Stimulated activated naive CD8-positive, alpha-beta T cell treated with anti-CD3 and anti-CD28 coated beads, Interleukin-15, Interleukin-2, amounts not matched to agents 100 ng/mL and 50 ng/mL, for 24 hours (primary cell): Measurements from ENCODE around the gene CLP1.
"Not testable (repeated sequence)": the region's sequence is repeated elsewhere in the genome, so short reads cannot be mapped to it uniquely, and the experiment has no call there.

Experiments used
- H3K27ac Mint-ChIP-seq: one replicate; pipeline ENCODE4 v1.8.0; 2021; ENCODE audit warnings: mild to moderate bottlenecking, mixed read lengths
- H3K27me3 Mint-ChIP-seq: one replicate; pipeline ENCODE4 v1.8.0; 2021; ENCODE audit warnings: mixed read lengths
- H3K36me3 Mint-ChIP-seq: one replicate; pipeline ENCODE4 v1.8.0; 2021; ENCODE audit warnings: low read depth, mixed read lengths
- H3K4me1 Mint-ChIP-seq: one replicate; pipeline ENCODE4 v1.8.0; 2021; ENCODE audit warnings: low read depth, mixed read lengths
- H3K4me3 Mint-ChIP-seq: one replicate; pipeline ENCODE4 v1.8.0; 2021; ENCODE audit warnings: mild to moderate bottlenecking, mixed read lengths
- H3K9me3 Mint-ChIP-seq: one replicate; pipeline ENCODE4 v1.8.0; 2021; ENCODE audit warnings: mixed read lengths

Gene CLP1

DNA sequence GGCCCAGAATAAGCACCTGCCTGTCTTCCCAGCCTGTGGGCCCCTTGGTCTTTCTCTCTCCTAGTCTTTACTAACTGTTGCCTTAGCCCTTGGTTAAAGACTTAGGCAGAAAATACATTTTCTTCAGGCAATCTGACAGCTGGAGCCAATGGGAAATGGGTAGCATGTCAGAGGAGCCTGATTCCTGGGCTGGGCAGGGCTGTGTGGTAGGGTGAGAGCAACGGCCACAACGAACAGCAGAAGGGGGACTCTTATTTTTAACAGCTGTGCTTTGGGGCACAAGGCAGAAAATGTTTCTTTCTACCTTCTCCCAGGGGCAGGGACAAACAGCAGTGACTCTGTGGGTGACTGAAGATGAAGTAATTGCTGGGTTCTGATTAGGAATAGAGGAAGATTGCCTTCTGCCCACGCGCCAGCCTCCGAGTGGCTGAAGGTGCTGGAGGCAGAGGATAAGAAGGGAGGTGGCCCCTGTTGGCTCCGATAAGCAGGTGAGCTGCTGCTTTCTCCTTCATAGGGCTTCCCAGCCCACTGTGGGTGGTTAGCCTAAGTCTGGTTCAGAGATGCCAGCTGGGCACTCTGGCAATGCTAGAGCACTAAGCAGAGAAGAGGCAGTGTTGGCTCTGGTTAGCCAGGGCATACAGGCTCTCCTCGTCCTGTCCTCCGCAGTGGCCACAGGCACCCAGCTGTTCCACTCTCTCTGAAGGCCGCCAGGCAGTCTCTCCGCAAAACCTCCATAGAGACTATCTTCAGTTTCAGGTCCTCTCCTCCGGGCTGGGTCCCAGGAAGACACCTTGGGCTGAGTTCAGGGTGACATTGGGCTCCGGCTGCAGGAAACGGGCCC lies 9.4 kb upstream of the CLP1 start:
- no peaks in the 10 kb centered on the region for H3K9me3 Mint-ChIP-seq
- peaks cover 61% of the 10 kb centered on the region for H3K4me1 Mint-ChIP-seq
- H3K36me3 Mint-ChIP-seq, result no peaks in the 10 kb centered on the region
- peak overlapping the region; percentile 74 for H3K4me3 Mint-ChIP-seq
- peaks cover 46% of the 10 kb centered on the region for H3K27me3 Mint-ChIP-seq
- H3K27ac Mint-ChIP-seq, result no peak overlapping the region

DNA sequence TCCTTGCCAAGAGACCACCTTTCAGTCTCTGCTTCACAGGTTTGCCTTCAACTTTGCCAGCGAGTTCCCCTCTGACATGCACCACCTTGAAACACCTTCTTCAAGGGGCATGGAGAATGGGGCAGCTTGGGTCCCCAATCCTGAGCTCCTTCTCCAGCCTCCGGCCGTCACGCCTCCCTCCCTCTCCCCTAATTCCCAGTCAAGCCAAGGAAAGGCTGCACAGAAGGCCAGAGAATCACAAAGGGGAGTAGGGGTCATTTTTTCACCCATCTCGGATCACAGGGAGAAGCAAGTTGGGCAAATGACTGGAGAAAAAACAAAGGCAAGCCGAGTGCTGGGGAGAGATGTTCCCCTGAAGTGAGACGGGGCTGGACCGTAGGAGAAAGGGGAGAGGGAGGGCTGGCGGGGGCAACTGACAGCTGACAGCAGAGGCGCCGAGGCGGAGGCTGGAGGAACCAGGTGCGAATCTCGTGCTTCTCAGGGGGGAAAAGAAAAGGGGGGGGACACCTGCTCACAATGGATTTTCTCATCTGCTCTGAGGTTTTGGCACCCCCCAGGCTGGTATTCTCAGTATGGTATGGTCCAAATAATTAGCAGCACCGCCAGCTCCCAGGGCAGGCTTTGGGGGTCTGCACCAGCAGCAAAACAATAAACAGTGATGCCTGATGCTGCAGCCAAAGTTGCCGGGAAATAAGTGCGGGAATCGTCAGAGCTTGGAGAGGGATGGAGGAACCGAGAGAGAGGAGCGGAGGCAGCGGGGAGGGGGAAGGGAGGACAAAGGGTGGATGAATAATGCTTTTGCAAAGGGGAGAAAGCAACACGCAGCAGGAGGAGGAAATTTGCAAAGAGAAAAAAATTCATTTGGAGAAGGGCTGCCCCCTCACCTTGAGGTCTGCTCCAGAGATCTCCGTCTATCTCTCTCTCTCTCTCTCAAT lies 8.5 kb upstream of the CLP1 start:
- Mint-ChIP-seq H3K4me1 (peaks cover 63% of the 10 kb centered on the region), H3K9me3 (no peaks in the 10 kb centered on the region), H3K36me3 (no peaks in the 10 kb centered on the region), H3K27ac (peak overlapping the region; percentile 55), H3K27me3 (peaks cover 46% of the 10 kb centered on the region), H3K4me3 (peak overlapping the region; percentile 74)

DNA sequence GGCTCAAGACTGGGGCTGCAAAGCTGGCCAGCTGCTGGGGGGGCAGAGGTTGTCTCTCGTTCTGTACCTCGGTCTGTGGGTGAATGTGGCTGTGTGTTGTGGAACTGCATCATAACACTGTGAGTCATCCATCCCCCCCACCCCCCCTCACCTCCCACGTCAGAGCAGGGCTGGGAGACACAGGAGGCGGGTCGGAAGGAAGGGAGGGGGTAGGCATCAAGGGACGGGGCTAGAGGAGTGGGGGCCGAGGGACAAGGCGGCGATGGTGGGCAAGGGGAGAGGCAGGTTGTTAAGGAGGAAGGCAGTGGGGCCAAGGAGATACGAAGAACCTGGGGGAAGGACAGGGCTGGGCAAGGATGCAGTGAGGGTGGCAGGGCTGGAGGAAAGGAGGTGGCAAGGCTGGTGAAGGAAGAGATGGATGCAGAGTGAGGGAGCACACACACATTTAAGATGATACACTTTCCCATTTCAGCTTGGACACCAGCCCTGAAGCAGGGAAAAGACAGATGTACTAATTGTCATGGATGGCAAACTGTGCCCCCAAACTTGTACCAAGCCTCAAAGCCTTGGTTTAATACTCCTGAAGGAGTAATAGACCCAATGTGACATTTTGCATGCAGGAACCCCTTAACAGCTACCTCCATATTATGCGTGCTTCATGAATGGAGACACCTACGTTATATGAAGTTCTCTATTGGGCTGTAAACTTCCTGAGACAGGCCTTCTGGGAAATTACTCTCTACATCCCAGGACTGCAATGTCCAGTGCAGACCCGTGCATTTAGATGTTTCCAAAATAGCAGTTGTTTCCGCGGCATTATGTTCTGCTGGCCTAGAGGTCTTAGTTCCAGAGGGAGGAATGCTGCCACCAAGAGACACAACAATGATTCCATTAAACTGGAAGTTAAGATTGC lies 7.5 kb upstream of the CLP1 start, which contains the start of gene YPEL4:
TSS of gene YPEL4 (minus strand) at position 87 of the 913 bp plus-strand sequence. CDS start 2,805 bp downstream, outside the sequence.
- H3K36me3 Mint-ChIP-seq, result no peaks in the 10 kb centered on the region
- H3K27me3 Mint-ChIP-seq, result peaks cover 38% of the 10 kb centered on the region
- peak within 1 kb of the TSS; percentile 80 for H3K27ac Mint-ChIP-seq
- H3K4me1 Mint-ChIP-seq, result peaks cover 56% of the 10 kb centered on the region
- no peaks in the 10 kb centered on the region for H3K9me3 Mint-ChIP-seq
- H3K4me3 Mint-ChIP-seq, result peak within 1 kb of the TSS; percentile 74

DNA sequence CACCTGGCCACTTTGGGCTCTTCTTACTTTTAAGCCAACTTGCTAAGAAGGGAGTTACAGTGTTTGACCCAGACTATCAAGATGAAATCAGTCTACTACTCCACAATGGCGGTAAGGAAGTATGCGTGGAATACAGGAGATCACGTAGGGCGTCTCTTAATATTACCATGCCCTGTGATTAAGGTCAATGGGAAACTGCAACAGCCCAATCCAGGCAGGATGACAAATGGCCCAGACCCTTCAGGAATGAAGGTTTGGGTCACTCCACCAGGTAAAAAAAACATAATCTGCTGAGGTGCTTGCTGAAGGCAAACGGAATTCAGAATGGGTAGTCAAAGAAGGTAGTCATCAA lies 6.8 kb upstream of the CLP1 start:
- peaks cover 32% of the 10 kb centered on the region for H3K27me3 Mint-ChIP-seq
- H3K4me3 Mint-ChIP-seq, result no peak overlapping the region
- H3K9me3 Mint-ChIP-seq, result no peaks in the 10 kb centered on the region
- peaks cover 56% of the 10 kb centered on the region for H3K4me1 Mint-ChIP-seq
- H3K27ac Mint-ChIP-seq, result no peak overlapping the region
- H3K36me3 Mint-ChIP-seq, result no peaks in the 10 kb centered on the region

DNA sequence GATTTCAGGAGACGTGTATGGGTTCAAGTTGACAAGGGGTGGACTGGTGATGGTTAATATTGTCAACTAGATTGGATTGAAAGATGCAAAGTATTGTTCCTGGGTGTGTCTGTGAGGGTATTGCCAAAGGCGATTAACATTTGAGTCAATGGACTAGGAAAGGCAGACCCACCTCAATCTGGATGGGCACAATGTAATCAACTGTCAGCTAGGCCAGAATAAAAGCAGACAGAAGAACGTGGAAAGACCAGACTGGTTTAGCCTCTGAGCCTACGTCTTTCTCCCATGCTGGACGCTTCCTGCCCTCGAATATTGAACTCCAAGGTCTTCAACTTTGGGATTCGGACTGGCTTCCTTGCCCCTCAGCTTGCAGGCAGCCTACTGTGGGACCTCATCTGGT lies 6.2 kb upstream of the CLP1 start:
- Mint-ChIP-seq H3K9me3 (no peaks in the 10 kb centered on the region), H3K27ac (no peak overlapping the region), H3K4me1 (peaks cover 49% of the 10 kb centered on the region), H3K36me3 (no peaks in the 10 kb centered on the region), H3K27me3 (peaks cover 25% of the 10 kb centered on the region), H3K4me3 (no peak overlapping the region)

DNA sequence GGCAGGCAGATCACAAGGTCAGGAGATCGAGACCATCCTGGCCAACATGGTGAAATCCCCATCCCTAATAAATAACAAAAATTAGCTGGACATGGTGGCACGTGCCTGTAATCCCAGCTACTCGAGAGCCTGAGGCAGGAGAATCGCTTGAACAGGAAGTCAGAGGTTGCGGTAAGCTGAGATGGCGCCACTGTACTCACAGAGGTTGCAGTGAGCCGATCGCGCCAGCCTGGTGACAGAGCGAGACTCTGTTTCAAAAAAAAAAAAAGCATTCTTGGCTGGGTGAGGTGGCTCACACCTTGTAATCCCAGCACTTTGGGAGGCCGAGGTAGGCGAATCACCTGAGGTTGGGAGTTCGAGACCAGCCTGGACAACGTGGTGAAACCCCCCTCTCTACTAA lies 5.3 kb upstream of the CLP1 start:
- not testable (repeated sequence) for H3K36me3 Mint-ChIP-seq, H3K9me3 Mint-ChIP-seq, H3K27ac Mint-ChIP-seq
- Mint-ChIP-seq H3K4me3 (peak overlapping the region; percentile 50), H3K4me1 (peaks cover 46% of the 10 kb centered on the region), H3K27me3 (peaks cover 17% of the 10 kb centered on the region)

DNA sequence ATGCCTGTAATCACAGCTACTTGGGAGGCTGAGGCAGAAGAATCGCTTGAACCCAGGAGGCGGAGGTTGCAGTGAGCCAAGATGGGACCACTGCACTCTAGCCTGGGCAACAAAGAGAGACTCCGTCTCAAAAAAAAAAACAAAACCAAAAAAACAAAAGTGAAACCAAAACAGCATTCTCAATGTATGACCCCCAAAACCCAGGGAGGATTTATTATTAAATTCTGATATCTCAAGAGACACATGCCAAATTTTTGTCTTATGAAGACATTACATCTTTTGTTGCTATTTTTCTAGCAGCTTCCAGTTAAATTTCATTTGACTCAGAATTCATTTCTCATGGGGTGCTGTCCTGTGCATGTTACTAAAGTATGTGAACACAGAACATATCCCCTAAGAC lies 4.9 kb upstream of the CLP1 start:
- Mint-ChIP-seq H3K4me1 (peaks cover 44% of the 10 kb centered on the region), H3K36me3 (peaks cover 2% of the 10 kb centered on the region), H3K4me3 (peak overlapping the region; percentile 50), H3K27me3 (peaks cover 12% of the 10 kb centered on the region), H3K27ac (peak overlapping the region; percentile 74), H3K9me3 (no peaks in the 10 kb centered on the region)

DNA sequence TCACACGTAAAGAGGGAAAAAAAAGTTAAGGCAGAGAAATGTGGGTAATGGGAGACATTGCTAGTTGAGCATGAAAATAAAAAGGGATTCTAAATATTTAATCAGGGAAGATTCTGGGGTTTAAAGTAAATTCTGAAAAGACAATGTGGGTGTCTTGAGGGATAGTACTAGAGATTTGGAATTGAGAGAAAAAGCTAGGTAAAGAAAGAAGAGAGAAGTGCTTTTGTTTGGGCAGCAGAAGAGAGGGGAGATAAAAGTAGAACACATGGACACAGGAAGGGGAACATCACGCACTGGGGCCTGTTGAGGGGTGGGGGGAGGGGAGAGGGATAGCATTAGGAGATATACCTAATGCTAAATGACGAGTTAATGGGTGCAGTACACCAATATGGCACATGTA lies 4.4 kb upstream of the CLP1 start:
- Mint-ChIP-seq H3K27ac (peak overlapping the region; percentile 74), H3K4me3 (no peak overlapping the region), H3K27me3 (peaks cover 7% of the 10 kb centered on the region), H3K36me3 (peaks cover 3% of the 10 kb centered on the region), H3K4me1 (peaks cover 44% of the 10 kb centered on the region), H3K9me3 (no peaks in the 10 kb centered on the region)

DNA sequence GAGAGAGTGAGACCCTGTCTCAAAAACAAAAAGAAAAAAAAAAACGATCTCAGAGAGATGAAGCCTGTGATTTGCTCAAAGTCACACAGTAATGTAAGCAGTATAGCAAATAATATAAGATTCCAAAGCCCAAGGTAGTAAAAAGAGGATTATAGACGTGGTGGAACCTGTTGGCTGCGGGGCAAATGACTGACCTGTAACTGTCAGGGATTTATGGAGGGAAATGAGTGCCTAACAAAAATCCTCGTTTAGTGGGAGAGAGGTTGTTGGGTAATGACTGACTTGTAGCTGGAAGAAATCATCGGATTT lies 723 bp upstream of the CLP1 start:
- H3K36me3 Mint-ChIP-seq, result peaks cover 26% of the 10 kb centered on the region
- H3K9me3 Mint-ChIP-seq, result no peaks in the 10 kb centered on the region
- peak overlapping the region; percentile 97 for H3K27ac Mint-ChIP-seq
- H3K4me3 Mint-ChIP-seq, result peak overlapping the region; percentile 97
- H3K4me1 Mint-ChIP-seq, result peaks cover 32% of the 10 kb centered on the region
- H3K27me3 Mint-ChIP-seq, result no peaks in the 10 kb centered on the region

DNA sequence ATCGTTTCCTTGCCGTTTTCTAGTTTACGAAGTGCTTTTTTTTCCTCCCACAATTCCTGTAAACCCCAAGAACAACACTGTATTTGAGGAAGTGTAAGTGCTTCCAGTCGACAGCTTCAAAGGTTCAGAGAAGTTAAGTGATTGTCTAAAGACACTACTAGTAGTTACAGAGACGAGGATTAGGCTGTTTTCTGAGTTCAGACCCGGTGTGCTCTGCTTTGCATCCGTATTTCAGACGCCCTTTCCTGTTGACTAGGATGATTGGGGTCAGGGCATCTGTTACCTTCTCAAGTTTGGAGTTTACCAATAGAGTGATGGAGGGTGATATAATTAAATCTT lies 430 bp downstream of the CLP1 start:
- Mint-ChIP-seq H3K27me3 (no peaks in the 10 kb centered on the region), H3K4me3 (peak overlapping the region; percentile 97), H3K27ac (peak overlapping the region; percentile 97), H3K9me3 (no peaks in the 10 kb centered on the region), H3K4me1 (peaks cover 34% of the 10 kb centered on the region), H3K36me3 (peaks cover 35% of the 10 kb centered on the region)

DNA sequence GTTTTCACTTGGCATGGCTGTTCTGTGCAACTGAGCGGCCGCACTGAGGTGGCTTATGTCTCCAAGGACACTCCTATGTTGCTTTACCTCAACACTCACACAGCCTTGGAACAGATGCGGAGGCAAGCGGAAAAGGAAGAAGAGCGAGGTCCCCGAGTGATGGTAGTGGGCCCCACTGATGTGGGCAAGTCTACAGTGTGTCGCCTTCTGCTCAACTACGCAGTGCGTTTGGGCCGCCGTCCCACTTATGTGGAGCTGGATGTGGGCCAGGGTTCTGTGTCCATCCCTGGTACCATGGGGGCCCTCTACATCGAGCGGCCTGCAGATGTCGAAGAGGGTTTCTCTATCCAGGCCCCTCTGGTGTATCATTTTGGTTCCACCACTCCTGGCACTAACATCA lies 2.1 kb downstream of the CLP1 start:
- Mint-ChIP-seq H3K27ac (peak overlapping the region; percentile 17), H3K4me1 (peaks cover 32% of the 10 kb centered on the region), H3K27me3 (no peaks in the 10 kb centered on the region), H3K36me3 (peaks cover 35% of the 10 kb centered on the region), H3K9me3 (no peaks in the 10 kb centered on the region), H3K4me3 (no peak overlapping the region)

DNA sequence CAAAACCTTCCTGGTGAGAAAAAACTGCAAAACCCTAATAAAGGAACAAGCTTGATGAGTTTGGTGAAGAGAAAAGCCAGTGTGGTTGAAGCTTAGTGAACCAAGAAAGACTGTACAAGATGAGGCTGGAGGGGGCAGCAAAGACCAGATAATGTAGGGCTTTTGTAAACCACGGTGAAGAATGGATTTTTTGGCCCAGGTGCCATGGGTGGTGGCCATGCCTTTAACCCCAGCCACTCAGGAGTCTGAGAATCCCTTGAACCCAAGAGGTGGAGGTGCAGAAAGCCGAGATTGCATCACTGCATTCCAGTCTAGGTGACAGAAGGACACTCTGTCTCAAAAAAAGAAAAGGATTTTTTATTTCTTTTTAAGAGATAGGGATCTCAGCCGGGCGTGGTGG lies 5.3 kb downstream of the CLP1 start:
- H3K9me3 Mint-ChIP-seq, result no peaks in the 10 kb centered on the region
- no peaks in the 10 kb centered on the region for H3K27me3 Mint-ChIP-seq
- H3K27ac Mint-ChIP-seq, result no peak overlapping the region
- no peak overlapping the region for H3K4me3 Mint-ChIP-seq
- peaks cover 32% of the 10 kb centered on the region for H3K36me3 Mint-ChIP-seq
- peaks cover 35% of the 10 kb centered on the region for H3K4me1 Mint-ChIP-seq

DNA sequence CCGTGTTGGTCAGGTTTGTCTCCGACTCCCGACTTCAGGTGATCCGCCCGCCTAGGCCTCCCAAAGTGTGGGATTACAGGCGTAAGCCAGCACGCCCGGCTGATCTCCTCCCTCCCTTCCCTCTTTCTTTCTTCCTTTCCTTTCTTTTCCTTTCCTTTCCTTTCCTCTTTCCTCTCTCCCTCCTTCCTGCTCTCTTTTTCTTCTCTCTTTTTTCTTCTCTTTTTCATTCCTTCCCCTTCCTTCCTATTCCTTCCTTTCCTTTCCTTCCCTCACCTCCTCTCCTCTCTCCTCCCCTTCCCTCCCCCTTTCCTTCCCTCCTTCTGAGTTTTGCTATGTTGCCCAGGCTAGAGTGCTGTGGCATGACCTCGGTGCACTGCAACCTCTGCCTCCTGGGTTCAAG lies 6.4 kb downstream of the CLP1 start:
- Mint-ChIP-seq H3K36me3 (peaks cover 32% of the 10 kb centered on the region), H3K27me3 (no peaks in the 10 kb centered on the region), H3K27ac (no peak overlapping the region)

DNA sequence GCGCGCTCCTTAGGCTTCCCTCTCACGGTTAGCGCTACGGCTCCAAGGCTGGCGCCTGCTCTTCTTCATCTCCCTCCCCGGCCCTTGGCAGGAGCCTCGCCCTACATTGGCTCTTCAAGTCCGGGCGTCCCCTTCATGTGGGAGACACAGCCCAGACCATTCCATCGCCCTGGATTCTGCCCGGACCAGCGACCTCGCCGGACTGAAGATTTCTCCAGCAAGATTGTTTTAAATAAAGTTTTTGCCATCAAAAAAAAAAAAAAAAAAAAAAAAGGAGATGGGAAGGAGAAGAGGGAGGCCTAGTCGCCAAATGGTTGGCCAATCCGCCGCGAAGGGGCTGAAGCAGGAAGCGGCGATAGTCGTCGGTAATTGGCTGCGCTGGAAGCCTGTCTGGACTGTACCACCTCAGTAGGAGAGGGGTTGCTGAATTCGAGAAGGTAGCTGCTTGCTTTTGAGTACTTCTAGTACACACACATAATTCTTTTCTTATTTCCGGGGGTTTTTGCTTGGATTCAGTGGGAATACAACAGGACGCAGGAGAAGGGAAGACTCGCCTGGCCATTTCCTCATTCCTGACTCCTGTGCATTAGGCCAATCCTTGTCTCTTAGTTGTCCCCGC lies 9.7 kb downstream of the CLP1 start:
- no peaks in the 10 kb centered on the region for H3K9me3 Mint-ChIP-seq
- peak overlapping the region; percentile 98 for H3K4me3 Mint-ChIP-seq
- peak overlapping the region; percentile 100 for H3K27ac Mint-ChIP-seq
- peaks cover 16% of the 10 kb centered on the region for H3K36me3 Mint-ChIP-seq
- H3K27me3 Mint-ChIP-seq, result no peaks in the 10 kb centered on the region
- peaks cover 56% of the 10 kb centered on the region for H3K4me1 Mint-ChIP-seq

More for the DNA sequence above, 6.4 kb downstream of the CLP1 start:
- H3K9me3 Mint-ChIP-seq, result no peaks in the 10 kb centered on the region
- no peak overlapping the region for H3K4me3 Mint-ChIP-seq
- H3K4me1 Mint-ChIP-seq, result peaks cover 30% of the 10 kb centered on the region
